ENCODE measurements around the gene CTDP1. TPM values are rescaled to one million over a fixed set of nuclear protein-coding genes. Genes with fewer than 3 reads are reported as not detected.

Gene CTDP1
- polyA plus RNA-seq (ENCODE audit: low read depth in 6 of 6), result 10 to 100 TPM in 2 of 6 donors, 1 to 10 TPM in 4; 2.9 to 15.6 (median 9.0) TPM

GRCh38 chr18:79679552-79680099 lies at the start of gene CTDP1:
Gene CTDP1, plus strand, starts transcription at chr18:79679803. Its CDS starts 145 bp downstream, at chr18:79679948.
- Mint-ChIP-seq H3K36me3 (peaks cover 0 to 4% of the 10 kb centered on the region in 2 donors), H3K27me3 (no peaks in the 10 kb centered on the region), H3K4me1 (peaks cover 16 to 61% (median 47%) of the 10 kb centered on the region in 3 donors), H3K27ac (peak within 1 kb of the TSS; percentile 97 to 100 (median 100)), H3K9me3 (no peaks in the 10 kb centered on the region), H3K4me3 (peak within 1 kb of the TSS; percentile 91 to 99 (median 98))
- peak; percentile 64 to 66 for ATAC-seq (ENCODE audit: low read depth in 2 of 2)
- peak; percentile 88 for DNase-seq

- no peak for DNase-seq
- peaks cover 37 to 61% (median 45%) of the 10 kb centered on the region in 3 donors for H3K4me1 Mint-ChIP-seq
- peaks cover 0 to 7% (median 2%) of the 10 kb centered on the region in 7 donors for H3K9me3 Mint-ChIP-seq
- no peak for ATAC-seq (ENCODE audit: low read depth in 2 of 2)
- H3K36me3 Mint-ChIP-seq, result no peaks in the 10 kb centered on the region
- H3K27ac Mint-ChIP-seq, result peak overlapping the region in 3 of 6 donors; percentile 13 to 90 (median 53)
- peak overlapping the region in 1 of 8 donors; percentile 44 for H3K4me3 Mint-ChIP-seq
- H3K27me3 Mint-ChIP-seq, result no peaks in the 10 kb centered on the region
These were observed 49.1 kb upstream of the CTDP1 start for GRCh38 chr18:79630281-79631095.

GRCh38 chr18:79631096-79631507 lies 48.5 kb upstream of the CTDP1 start:
- DNase-seq (no peak), ATAC-seq (ENCODE audit: low read depth in 2 of 2) (no peak)
- Mint-ChIP-seq H3K27me3 (no peaks in the 10 kb centered on the region), H3K36me3 (no peaks in the 10 kb centered on the region), H3K4me3 (peak overlapping the region in 1 of 8 donors; percentile 39), H3K4me1 (peaks cover 33 to 54% (median 39%) of the 10 kb centered on the region in 3 donors), H3K9me3 (peaks cover 0 to 7% (median 2%) of the 10 kb centered on the region in 7 donors), H3K27ac (peak overlapping the region in 3 of 6 donors; percentile 44 to 90 (median 90))

GRCh38 chr18:79631761-79632446 lies 47.7 kb upstream of the CTDP1 start:
- Mint-ChIP-seq H3K4me3 (no peak overlapping the region), H3K36me3 (no peaks in the 10 kb centered on the region), H3K9me3 (peaks cover 0 to 7% (median 2%) of the 10 kb centered on the region in 7 donors), H3K27me3 (peaks cover 0 to under 1% (median 0%) of the 10 kb centered on the region in 3 donors), H3K27ac (no peak overlapping the region), H3K4me1 (peaks cover 28 to 46% (median 32%) of the 10 kb centered on the region in 3 donors)
- DNase-seq (no peak), ATAC-seq (ENCODE audit: low read depth in 2 of 2) (no peak)

GRCh38 chr18:79632765-79633164 lies 46.8 kb upstream of the CTDP1 start:
- ATAC-seq (ENCODE audit: low read depth in 2 of 2) (no peak), DNase-seq (no peak)
- Mint-ChIP-seq H3K9me3 (peaks cover 0 to 7% (median 2%) of the 10 kb centered on the region in 7 donors), H3K4me3 (no peak overlapping the region), H3K4me1 (peaks cover 21 to 39% (median 29%) of the 10 kb centered on the region in 3 donors), H3K27ac (peak overlapping the region in 1 of 6 donors; percentile 66), H3K36me3 (no peaks in the 10 kb centered on the region), H3K27me3 (peaks cover 0 to 5% (median 0%) of the 10 kb centered on the region in 3 donors)

GRCh38 chr18:79634186-79634585 lies 45.4 kb upstream of the CTDP1 start:
- H3K36me3 Mint-ChIP-seq, result no peaks in the 10 kb centered on the region
- no peak overlapping the region for H3K4me3 Mint-ChIP-seq
- no peak for ATAC-seq (ENCODE audit: low read depth in 2 of 2)
- no peak for DNase-seq
- H3K27me3 Mint-ChIP-seq, result peaks cover 0 to 5% (median 0%) of the 10 kb centered on the region in 3 donors
- peak overlapping the region in 2 of 6 donors; percentile 66 to 80 for H3K27ac Mint-ChIP-seq
- peaks cover 0 to 7% (median 2%) of the 10 kb centered on the region in 7 donors for H3K9me3 Mint-ChIP-seq
- H3K4me1 Mint-ChIP-seq, result peaks cover 16 to 29% (median 25%) of the 10 kb centered on the region in 3 donors

- H3K36me3 Mint-ChIP-seq, result no peaks in the 10 kb centered on the region
- DNase-seq (no peak), ATAC-seq (ENCODE audit: low read depth in 2 of 2) (no peak)
- peaks cover 0 to 5% (median 0%) of the 10 kb centered on the region in 3 donors for H3K27me3 Mint-ChIP-seq
- H3K4me3 Mint-ChIP-seq, result peak overlapping the region in 1 of 8 donors; percentile 66
- peaks cover 0 to 7% (median 2%) of the 10 kb centered on the region in 7 donors for H3K9me3 Mint-ChIP-seq
- H3K4me1 Mint-ChIP-seq, result peaks cover 19 to 31% (median 22%) of the 10 kb centered on the region in 3 donors
- peak overlapping the region in 2 of 6 donors; percentile 47 to 86 for H3K27ac Mint-ChIP-seq
These were observed 44.8 kb upstream of the CTDP1 start for GRCh38 chr18:79634593-79635426.

- H3K27ac Mint-ChIP-seq, result no peak overlapping the region
- peaks cover 20 to 33% (median 22%) of the 10 kb centered on the region in 3 donors for H3K4me1 Mint-ChIP-seq
- H3K27me3 Mint-ChIP-seq, result peaks cover 0 to 5% (median 0%) of the 10 kb centered on the region in 3 donors
- peaks cover 0 to 7% (median 2%) of the 10 kb centered on the region in 7 donors for H3K9me3 Mint-ChIP-seq
- H3K4me3 Mint-ChIP-seq, result no peak overlapping the region
- no peaks in the 10 kb centered on the region for H3K36me3 Mint-ChIP-seq
- no peak for DNase-seq
- ATAC-seq (ENCODE audit: low read depth in 2 of 2), result no peak
These were observed 44.2 kb upstream of the CTDP1 start for GRCh38 chr18:79635427-79635726.

- no peak overlapping the region for H3K4me3 Mint-ChIP-seq
- no peaks in the 10 kb centered on the region for H3K36me3 Mint-ChIP-seq
- H3K9me3 Mint-ChIP-seq, result peaks cover 0 to 7% (median 0%) of the 10 kb centered on the region in 7 donors
- peaks cover 14 to 27% (median 14%) of the 10 kb centered on the region in 3 donors for H3K4me1 Mint-ChIP-seq
- no peak overlapping the region for H3K27ac Mint-ChIP-seq
- H3K27me3 Mint-ChIP-seq, result peaks cover 0 to 5% (median 0%) of the 10 kb centered on the region in 3 donors
- no peak for ATAC-seq (ENCODE audit: low read depth in 2 of 2)
- no peak for DNase-seq
These were observed 42.3 kb upstream of the CTDP1 start for GRCh38 chr18:79637181-79637920.

- Mint-ChIP-seq H3K4me1 (peaks cover 20 to 35% (median 22%) of the 10 kb centered on the region in 3 donors), H3K27ac (no peak overlapping the region), H3K36me3 (no peaks in the 10 kb centered on the region), H3K9me3 (peaks cover 0 to 7% (median 0%) of the 10 kb centered on the region in 7 donors), H3K4me3 (no peak overlapping the region), H3K27me3 (peaks cover 0 to 5% (median 0%) of the 10 kb centered on the region in 3 donors)
- ATAC-seq (ENCODE audit: low read depth in 2 of 2) (no peak), DNase-seq (no peak)
These were observed 41.4 kb upstream of the CTDP1 start for GRCh38 chr18:79637921-79638909.
